ENCODE data around the gene PDZK1IP1. TPM values are rescaled to one million over a fixed set of nuclear protein-coding genes. Genes with fewer than 3 reads are reported as not detected.

PDZK1IP1 gene
- under 1 TPM in 1 of 3 donors, not detected in 2; 0.54 TPM for total RNA-seq
- total RNA-seq (2013), result 1.0 TPM

- no peaks in the 10 kb centered on the region for H3K36me3 ChIP-seq (ENCODE audit: control insufficient read depth, insufficient read depth, low read length)
- intact Hi-C loops (cut with micrococcal nuclease), result loop anchor here (10.0 kb wide), 1 partner anchor 245 kb away; the partner anchor contains the start of gene FOXD2
- TF ChIP-seq CTCF (IDR thresholded peaks at IDR 0.05), result no peak
- Mint-ChIP-seq H3K4me3 (no peak within 1 kb of the TSS), H3K4me1 (peaks cover 5% of the 10 kb centered on the region in 2 donors), H3K27me3 (ENCODE audit: low read depth in 2 of 2) (peaks cover 5 to 13% of the 10 kb centered on the region in 2 donors), H3K27ac (no peak within 1 kb of the TSS), H3K9me3 (no peaks in the 10 kb centered on the region), H3K36me3 (no peaks in the 10 kb centered on the region)
- no peak within 1 kb of the TSS for H3K27ac ChIP-seq (ENCODE audit: low read length)
- WGBS (ENCODE audit: insufficient coverage), result 75% methylated on average over 16 of the region's 16 CpGs
- ATAC-seq (no peak), DNase-seq (peak in 1 of 2 donors; percentile 10)
- H3K9me3 ChIP-seq (ENCODE audit: control insufficient read depth, insufficient read depth, low read length), result no peaks in the 10 kb centered on the region
- H3K27me3 ChIP-seq (ENCODE audit: control insufficient read depth, insufficient read depth, low read length), result no peaks in the 10 kb centered on the region
- no peak within 1 kb of the TSS for H3K4me3 ChIP-seq (ENCODE audit: low read length)
- H3K4me1 ChIP-seq (ENCODE audit: control insufficient read depth, insufficient read depth, low read length), result peaks cover 4% of the 10 kb centered on the region
Observed at GRCh38 chr1:47189844-47190508, at the start of gene PDZK1IP1. Gene PDZK1IP1 (minus strand): TSS chr1:47190036. CDS start chr1:47189932, 104 bp downstream.

- TF ChIP-seq CTCF (IDR thresholded peaks at IDR 0.05), result no peak
- Histone ChIP-seq H3K4me1 (ENCODE audit: control insufficient read depth, insufficient read depth, low read length) (peaks cover 4% of the 10 kb centered on the region), H3K27me3 (ENCODE audit: control insufficient read depth, insufficient read depth, low read length) (no peaks in the 10 kb centered on the region), H3K9me3 (ENCODE audit: control insufficient read depth, insufficient read depth, low read length) (no peaks in the 10 kb centered on the region), H3K4me3 (ENCODE audit: low read length) (no peak overlapping the region), H3K27ac (ENCODE audit: low read length) (no peak overlapping the region), H3K36me3 (ENCODE audit: control insufficient read depth, insufficient read depth, low read length) (no peaks in the 10 kb centered on the region)
- intact Hi-C loops (cut with micrococcal nuclease), result loop anchor here (10.0 kb wide), 1 partner anchor 196 kb away; the partner anchor contains the start of gene FOXD2
- ATAC-seq, result peak in 1 of 3 donors; percentile 37
- H3K4me3 Mint-ChIP-seq, result no peak overlapping the region
- no peaks in the 10 kb centered on the region for H3K36me3 Mint-ChIP-seq
- H3K27me3 Mint-ChIP-seq (ENCODE audit: low read depth in 2 of 2), result peaks cover 27 to 33% of the 10 kb centered on the region in 2 donors
- H3K4me1 Mint-ChIP-seq, result peaks cover 0 to 6% of the 10 kb centered on the region in 2 donors
- H3K27ac Mint-ChIP-seq, result no peak overlapping the region
- DNase-seq, result no peak
- 58% methylated on average over 4 of the region's 5 CpGs for WGBS (ENCODE audit: insufficient coverage)
- no peaks in the 10 kb centered on the region for H3K9me3 Mint-ChIP-seq
Observed at GRCh38 chr1:47238935-47239592, 49.2 kb upstream of the PDZK1IP1 start.

- H3K9me3 ChIP-seq (ENCODE audit: control insufficient read depth, insufficient read depth, low read length), result no peaks in the 10 kb centered on the region
- 59% methylated on average over 4 of the region's 4 CpGs for WGBS (ENCODE audit: insufficient coverage)
- H3K27me3 ChIP-seq (ENCODE audit: control insufficient read depth, insufficient read depth, low read length), result peaks cover 27% of the 10 kb centered on the region
- no peak for ATAC-seq
- no peaks in the 10 kb centered on the region for H3K9me3 Mint-ChIP-seq
- H3K36me3 ChIP-seq (ENCODE audit: control insufficient read depth, insufficient read depth, low read length), result no peaks in the 10 kb centered on the region
- no peak overlapping the region for H3K4me3 Mint-ChIP-seq
- no peak overlapping the region for H3K27ac ChIP-seq (ENCODE audit: low read length)
- no peak overlapping the region for H3K27ac Mint-ChIP-seq
- peaks cover 11 to 24% of the 10 kb centered on the region in 2 donors for H3K4me1 Mint-ChIP-seq
- H3K4me3 ChIP-seq (ENCODE audit: low read length), result no peak overlapping the region
- no peak for DNase-seq
- H3K4me1 ChIP-seq (ENCODE audit: control insufficient read depth, insufficient read depth, low read length), result peaks cover 21% of the 10 kb centered on the region
- peaks cover 45 to 58% of the 10 kb centered on the region in 2 donors for H3K27me3 Mint-ChIP-seq (ENCODE audit: low read depth in 2 of 2)
- TF ChIP-seq CTCF (IDR thresholded peaks at IDR 0.05), result no peak
- intact Hi-C loops (cut with micrococcal nuclease), result loop anchor here (10.0 kb wide), 1 partner anchor 199 kb away; the partner anchor contains the start of gene FOXD2
- no peaks in the 10 kb centered on the region for H3K36me3 Mint-ChIP-seq
Observed at GRCh38 chr1:47235806-47236205, 46.0 kb upstream of the PDZK1IP1 start.
